Colonic mucosa (tissue), 4 donors: ENCODE data around the gene PNPLA3. TPM values are rescaled to one million over a fixed set of nuclear protein-coding genes. Genes with fewer than 3 reads are reported as not detected.

Experiments
- DNase-seq: peaks from one replicate; pipeline ENCODE4 v3.0.0-alpha.2; 2020
- H3K27ac ChIP-seq: fragments of 200-600 bp; one replicate; pipeline ENCODE4 v1.8.0; 2021
- H3K27me3 ChIP-seq: fragments of 200-600 bp; one replicate; pipeline ENCODE4 v1.8.0; 2021
- H3K36me3 ChIP-seq: fragments of 200-600 bp; one replicate; pipeline ENCODE4 v1.8.0; 2021
- H3K4me1 ChIP-seq: fragments of 200-600 bp; one replicate; pipeline ENCODE4 v1.8.0; 2021; ENCODE audit warnings: mild to moderate bottlenecking
- H3K4me3 ChIP-seq: fragments of 200-600 bp; one replicate; pipeline ENCODE4 v1.8.0; 2021
- H3K9ac ChIP-seq, 2 donors: one replicate each; pipeline ENCODE4 v1.7.0; 2013; ENCODE audit warnings: control low read depth in 2 of 2, low read depth in 2 of 2, low read length in 2 of 2
- H3K9me3 ChIP-seq: fragments of 200-600 bp; one replicate; pipeline ENCODE4 v1.8.0; 2021
- CTCF ChIP-seq: fragments of 200-600 bp; IDR thresholded peaks from one replicate; pipeline ENCODE4 v1.8.0; 2022; ENCODE audit warnings: antibody characterized with exemption, mild to moderate bottlenecking
- intact Hi-C: fragments of 100-400 bp; cut with DNase I; formaldehyde crosslinking; loops from one replicate; pipeline ENCODE4 v1.14.1; 2022
- total RNA-seq, 2 donors: library from RNA; stranded (reverse); fragmentation: NEBNext Ultra II Directional in 1 of 2; extraction: Animal tissue kit (Norgen Biotek cat#: 25700) in 1 of 2; gene quantifications; one replicate each; pipeline ENCODE4 v1.2.1, GENCODE V29; 2021
- donor health status: healthy.
- donor health status: DM: no; HTN: no; CAD: no.
- donor health status: DM: no; HTN: no; CAD: no.

The PNPLA3 gene
- total RNA-seq, 2 donors from 2014 or later: 0.15 to 1.6 TPM

GRCh38 chr22:43969021-43969878 lies 45.6 kb downstream of the PNPLA3 start:
- Histone ChIP-seq H3K9me3 (no peaks in the 10 kb centered on the region), H3K27ac (no peak overlapping the region), H3K4me3 (no peak overlapping the region), H3K9ac (no peak overlapping the region), H3K36me3 (peaks cover 26% of the 10 kb centered on the region), H3K27me3 (no peaks in the 10 kb centered on the region), H3K4me1 (no peaks in the 10 kb centered on the region)
- no peak for TF ChIP-seq CTCF
- intact Hi-C loops: no loop called here
- DNase-seq: no peak

GRCh38 chr22:43969989-43970755 lies 46.6 kb downstream of the PNPLA3 start:
- intact Hi-C loops: no loop called here
- H3K4me3 ChIP-seq: no peak overlapping the region
- peaks cover 22% of the 10 kb centered on the region for H3K36me3 ChIP-seq
- no peaks in the 10 kb centered on the region for H3K27me3 ChIP-seq
- H3K4me1 ChIP-seq: no peaks in the 10 kb centered on the region
- TF ChIP-seq CTCF: no peak
- no peak overlapping the region for H3K9ac ChIP-seq
- no peak overlapping the region for H3K27ac ChIP-seq
- no peaks in the 10 kb centered on the region for H3K9me3 ChIP-seq
- no peak for DNase-seq

DNA sequence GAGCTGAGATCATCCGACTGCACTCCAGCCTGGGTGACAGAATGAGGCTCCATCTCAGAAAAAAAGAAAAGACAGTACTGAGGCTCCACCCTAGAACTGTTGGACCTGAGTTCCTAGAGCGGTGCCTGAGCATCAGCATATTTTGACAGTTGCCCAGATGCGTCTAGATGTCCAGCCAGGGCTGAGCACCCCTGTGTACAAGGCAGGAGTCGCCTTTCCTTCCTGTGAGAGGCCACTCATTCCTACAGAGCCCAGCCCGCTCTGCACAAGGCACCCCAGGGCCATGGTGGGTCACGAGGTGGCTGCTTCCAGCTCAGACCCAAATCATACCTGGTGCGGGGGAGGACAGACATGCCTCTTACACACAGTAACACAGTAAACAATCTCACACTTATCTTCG lies 47.5 kb downstream of the PNPLA3 start:
- Histone ChIP-seq H3K9me3 (no peaks in the 10 kb centered on the region), H3K27me3 (no peaks in the 10 kb centered on the region), H3K4me1 (no peaks in the 10 kb centered on the region), H3K36me3 (peaks cover 18% of the 10 kb centered on the region), H3K9ac (no peak overlapping the region), H3K4me3 (no peak overlapping the region), H3K27ac (no peak overlapping the region)
- TF ChIP-seq CTCF: no peak
- intact Hi-C loops: no loop called here
- DNase-seq: no peak

DNA sequence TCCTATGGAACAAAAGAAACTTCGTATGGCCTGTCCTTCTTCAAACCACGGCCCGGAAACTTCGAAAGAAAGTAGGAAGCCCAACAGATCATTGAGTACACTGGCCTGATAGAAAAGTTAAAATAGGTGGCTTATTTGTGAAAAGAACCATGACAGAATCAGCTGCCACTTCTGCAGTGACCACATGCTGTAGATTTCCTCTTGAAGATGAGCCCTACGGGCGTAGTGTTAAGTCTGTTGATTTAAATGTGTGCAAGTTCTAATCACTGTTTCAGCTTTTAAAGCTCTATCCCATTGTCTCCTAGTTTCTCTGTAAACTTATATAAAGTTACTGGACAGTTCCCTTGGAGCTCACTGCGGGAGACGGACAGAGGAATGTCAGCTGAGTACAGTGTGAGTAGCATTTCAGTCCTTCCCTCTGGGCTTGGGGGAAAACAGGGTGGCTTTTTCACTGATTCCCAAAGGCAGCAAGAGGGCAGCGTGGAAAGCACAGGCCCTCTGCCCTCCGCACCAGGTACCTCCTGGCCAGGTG lies 49.4 kb downstream of the PNPLA3 start:
- Histone ChIP-seq H3K27ac (no peak overlapping the region), H3K36me3 (peaks cover 10% of the 10 kb centered on the region)

More for the DNA sequence above, 49.4 kb downstream of the PNPLA3 start:
- Histone ChIP-seq H3K9me3 (no peaks in the 10 kb centered on the region), H3K4me3 (no peak overlapping the region), H3K27me3 (no peaks in the 10 kb centered on the region), H3K9ac (no peak overlapping the region), H3K4me1 (no peaks in the 10 kb centered on the region)
- intact Hi-C loops: no loop called here
- TF ChIP-seq CTCF: no peak
- no peak for DNase-seq
